WTC11 (cell line): Measurements from ENCODE around the gene PTPRU. TPM values are rescaled to one million over a fixed set of nuclear protein-coding genes. Genes with fewer than 3 reads are reported as not detected.

ENCODE experiments used
- ATAC-seq: fragments of 200-7000 bp; cut with Tn5 transposase; 2 replicates; pipeline ENCODE4 v1.10.0; 2021; ENCODE audit warnings: mild to moderate bottlenecking, moderate library complexity
- CTCF ChIA-PET: fragments of 300-600 bp; sonication (Branson Sonifier 250); formaldehyde crosslinking; loops from one replicate; lab custom pipeline; 2021; ENCODE audit warnings: antibody characterized with exemption; lab: Charles Lee
- POLR2A ChIA-PET: fragments of 350-600 bp; sonication (Branson Sonifier 250); formaldehyde crosslinking; loops from one replicate; lab custom pipeline; 2021; ENCODE audit warnings: antibody characterized with exemption; lab: Charles Lee
- DNase-seq: peaks from one replicate; pipeline ENCODE4 v3.0.0; 2021; ENCODE audit warnings: low spot score
- H3K27ac Mint-ChIP-seq: 2 replicates; pipeline ENCODE4 v1.8.0; 2021; ENCODE audit warnings: mixed read lengths
- H3K27me3 Mint-ChIP-seq: 2 replicates; pipeline ENCODE4 v1.8.0; 2021; ENCODE audit warnings: low read depth, mild to moderate bottlenecking, moderate library complexity, mixed read lengths
- H3K36me3 Mint-ChIP-seq: 2 replicates; pipeline ENCODE4 v1.8.0; 2021; ENCODE audit warnings: mixed read lengths
- H3K4me1 Mint-ChIP-seq: 2 replicates; pipeline ENCODE4 v1.8.0; 2022; ENCODE audit warnings: mixed read lengths
- H3K4me3 Mint-ChIP-seq: 2 replicates; pipeline ENCODE4 v1.8.0; 2021; ENCODE audit warnings: mild to moderate bottlenecking, moderate library complexity, mixed read lengths
- H3K9me3 Mint-ChIP-seq: 2 replicates; pipeline ENCODE4 v1.8.0; 2021; ENCODE audit warnings: mixed read lengths
- HMGXB4 ChIP-seq: sonication (generic); formaldehyde crosslinking; IDR thresholded peaks from 2 replicates; pipeline ENCODE4 v1.8.1; 2023; ENCODE audit warnings: mild to moderate bottlenecking, moderate library complexity, missing genetic modification reagents
- NFYB ChIP-seq: sonication (generic); formaldehyde crosslinking; conservative IDR thresholded peaks from 2 replicates; pipeline ENCODE4 v1.8.0; 2022; ENCODE audit warnings: low read depth, missing genetic modification reagents
- SOX15 ChIP-seq: fragments of 250-450 bp; sonication (Bioruptor Pico); IDR thresholded peaks from 2 replicates; pipeline ENCODE4 v1.9.0; 2021; ENCODE audit warnings: mild to moderate bottlenecking
- STAT6 ChIP-seq: sonication (generic); formaldehyde crosslinking; conservative IDR thresholded peaks from 2 replicates; pipeline ENCODE4 v1.8.1; 2023; ENCODE audit warnings: mild to moderate bottlenecking, low read depth, missing genetic modification reagents, moderate library complexity
- USF2 ChIP-seq: sonication (generic); formaldehyde crosslinking; IDR thresholded peaks from 2 replicates; pipeline ENCODE4 v1.8.1; 2023; ENCODE audit warnings: mild to moderate bottlenecking, missing genetic modification reagents, moderate library complexity
- ZBTB43 ChIP-seq: sonication (generic); formaldehyde crosslinking; IDR thresholded peaks from 2 replicates; pipeline ENCODE4 v1.8.1; 2023; ENCODE audit warnings: mild to moderate bottlenecking, missing genetic modification reagents
- ZNF423 ChIP-seq: fragments of 250-450 bp; sonication (Bioruptor Pico); IDR thresholded peaks from 2 replicates; pipeline ENCODE4 v2.1.2; 2022; ENCODE audit warnings: mild to moderate bottlenecking, moderate library complexity
- total RNA-seq: library from RNA; stranded (reverse); gene quantifications from 3 replicates; pipeline ENCODE4 v1.2.3, GENCODE V29; 2021
- TF ChIP-seq, protein P1 (sequence below): sonication (generic); formaldehyde crosslinking; IDR thresholded peaks from 2 replicates; pipeline ENCODE4 v1.8.0; 2022; ENCODE audit warnings: mild to moderate bottlenecking, missing genetic modification reagents
- TF ChIP-seq, protein P2 (sequence below): sonication (generic); formaldehyde crosslinking; conservative IDR thresholded peaks from 2 replicates; pipeline ENCODE4 v1.8.1; 2022; ENCODE audit warnings: mild to moderate bottlenecking, missing genetic modification reagents
- TF ChIP-seq, protein P3 (sequence below): sonication (generic); formaldehyde crosslinking; IDR thresholded peaks from 2 replicates; pipeline ENCODE4 v1.8.0; 2022; ENCODE audit warnings: missing genetic modification reagents
- TF ChIP-seq, protein P4 (sequence below): sonication (generic); formaldehyde crosslinking; IDR thresholded peaks from 2 replicates; pipeline ENCODE4 v1.8.1; 2022; ENCODE audit warnings: low read depth, missing genetic modification reagents, borderline replicate concordance

Gene PTPRU
- total RNA-seq, 1 experiment from 2014 or later: 75.4 TPM

DNA sequence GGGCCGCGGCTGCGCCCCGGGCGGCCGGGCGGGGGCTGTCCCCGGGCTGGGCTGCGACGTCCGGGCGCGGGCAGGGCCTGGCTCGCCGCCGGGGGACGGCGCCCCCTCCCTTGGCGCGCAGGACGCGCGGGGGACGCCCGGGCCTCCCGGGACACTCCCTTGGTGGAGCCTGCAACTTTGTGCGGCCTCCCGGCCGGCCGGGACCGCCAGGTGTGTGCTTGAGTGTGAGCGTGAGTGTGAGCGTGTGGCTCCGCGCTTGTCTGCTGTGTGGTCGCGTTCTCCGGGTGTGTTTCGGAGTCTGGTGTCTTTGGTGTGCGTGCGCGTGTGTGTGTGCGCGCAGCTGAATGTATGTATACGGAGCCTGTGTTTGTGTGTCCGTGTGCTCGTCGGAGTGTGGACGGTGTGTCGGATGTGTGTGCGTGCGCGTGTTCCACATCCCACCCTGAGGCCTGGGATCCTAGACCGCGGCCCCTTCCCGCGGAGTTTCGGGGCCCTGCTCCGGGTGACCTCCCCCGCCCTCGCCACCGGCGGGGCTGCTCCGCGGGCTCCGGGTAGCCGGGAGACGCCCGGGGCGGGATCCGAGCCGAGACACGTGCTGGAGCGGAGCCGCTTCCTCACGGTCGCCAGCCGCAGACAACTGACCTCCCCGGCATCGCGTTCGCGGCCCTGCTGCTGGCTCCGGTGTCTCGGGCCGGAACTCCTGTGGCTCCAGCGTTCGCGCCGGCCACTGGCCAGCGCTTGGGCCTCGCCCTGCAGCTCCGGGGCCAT is 1.7 kb downstream of the PTPRU start (continued):
- TF ChIP-seq STAT6 (CRISPR knock-in tag) (0 out of 2 replicates have a peak, but pooled peaks have one; percentile 27), ZBTB43 (CRISPR knock-in tag) (peak; percentile 98), HMGXB4 (CRISPR knock-in tag) (peak; percentile 68; the same call in 1 of the 2 replicates), USF2 (peak; percentile 62)
- TF ChIP-seq, protein P1, sequence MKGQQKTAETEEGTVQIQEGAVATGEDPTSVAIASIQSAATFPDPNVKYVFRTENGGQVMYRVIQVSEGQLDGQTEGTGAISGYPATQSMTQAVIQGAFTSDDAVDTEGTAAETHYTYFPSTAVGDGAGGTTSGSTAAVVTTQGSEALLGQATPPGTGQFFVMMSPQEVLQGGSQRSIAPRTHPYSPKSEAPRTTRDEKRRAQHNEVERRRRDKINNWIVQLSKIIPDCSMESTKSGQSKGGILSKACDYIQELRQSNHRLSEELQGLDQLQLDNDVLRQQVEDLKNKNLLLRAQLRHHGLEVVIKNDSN (CRISPR knock-in tag): peak; percentile 54; the same call in 1 of the 2 replicates

- Mint-ChIP-seq H3K36me3 (no peaks in the 10 kb centered on the region), H3K27ac (no peak overlapping the region), H3K4me1 (peaks cover 37% of the 10 kb centered on the region), H3K27me3 (peaks cover 53% of the 10 kb centered on the region), H3K4me3 (peak overlapping the region; percentile 85), H3K9me3 (no peaks in the 10 kb centered on the region)
- 0 out of 2 replicates have a peak, but pooled peaks have one; percentile 1 for ATAC-seq
- CTCF ChIA-PET: interaction anchor here (0.8 to 3.5 kb wide), 8 partner anchors 17 to 102 kb away, joined by 3 to 30 read pairs (median 7); no protein-coding TSS in a partner anchor
- DNase-seq: no peak
- TF ChIP-seq, protein P1 (CRISPR knock-in tag): peak; percentile 14; the same call in 1 of the 2 replicates
- TF ChIP-seq, protein P2, sequence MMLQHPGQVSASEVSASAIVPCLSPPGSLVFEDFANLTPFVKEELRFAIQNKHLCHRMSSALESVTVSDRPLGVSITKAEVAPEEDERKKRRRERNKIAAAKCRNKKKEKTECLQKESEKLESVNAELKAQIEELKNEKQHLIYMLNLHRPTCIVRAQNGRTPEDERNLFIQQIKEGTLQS (CRISPR knock-in tag): no peak
- POLR2A ChIA-PET: interaction anchor here (0.5 to 1.6 kb wide), 2 partner anchors 22 to 204 kb away, joined by 3 to 9 read pairs; no protein-coding TSS in a partner anchor
Measured at GRCh38 chr1:29238620-29239002, 2.3 kb downstream of the PTPRU start.

- DNase-seq (no peak), ATAC-seq (no peak)
- ChIA-PET POLR2A (interaction anchor here (1.6 to 1.9 kb wide), 2 partner anchors 11 to 21 kb away, joined by 9 read pairs; no protein-coding TSS in a partner anchor), CTCF (interaction anchor here (0.5 to 3.5 kb wide), 16 partner anchors 8 to 443 kb away, joined by 3 to 30 read pairs (median 5); partner anchors contain the start of gene MECR)
- H3K36me3 Mint-ChIP-seq: no peaks in the 10 kb centered on the region
- H3K4me3 Mint-ChIP-seq: peak overlapping the region; percentile 85
- peaks cover 47% of the 10 kb centered on the region for H3K27me3 Mint-ChIP-seq
- H3K27ac Mint-ChIP-seq: no peak overlapping the region
- no peaks in the 10 kb centered on the region for H3K9me3 Mint-ChIP-seq
- H3K4me1 Mint-ChIP-seq: peaks cover 37% of the 10 kb centered on the region
- TF ChIP-seq SOX15 (CRISPR knock-in tag): no peak
- no peak for TF ChIP-seq ZNF423 (CRISPR knock-in tag)
- TF ChIP-seq NFYB (CRISPR knock-in tag): no peak
- TF ChIP-seq, protein P3, sequence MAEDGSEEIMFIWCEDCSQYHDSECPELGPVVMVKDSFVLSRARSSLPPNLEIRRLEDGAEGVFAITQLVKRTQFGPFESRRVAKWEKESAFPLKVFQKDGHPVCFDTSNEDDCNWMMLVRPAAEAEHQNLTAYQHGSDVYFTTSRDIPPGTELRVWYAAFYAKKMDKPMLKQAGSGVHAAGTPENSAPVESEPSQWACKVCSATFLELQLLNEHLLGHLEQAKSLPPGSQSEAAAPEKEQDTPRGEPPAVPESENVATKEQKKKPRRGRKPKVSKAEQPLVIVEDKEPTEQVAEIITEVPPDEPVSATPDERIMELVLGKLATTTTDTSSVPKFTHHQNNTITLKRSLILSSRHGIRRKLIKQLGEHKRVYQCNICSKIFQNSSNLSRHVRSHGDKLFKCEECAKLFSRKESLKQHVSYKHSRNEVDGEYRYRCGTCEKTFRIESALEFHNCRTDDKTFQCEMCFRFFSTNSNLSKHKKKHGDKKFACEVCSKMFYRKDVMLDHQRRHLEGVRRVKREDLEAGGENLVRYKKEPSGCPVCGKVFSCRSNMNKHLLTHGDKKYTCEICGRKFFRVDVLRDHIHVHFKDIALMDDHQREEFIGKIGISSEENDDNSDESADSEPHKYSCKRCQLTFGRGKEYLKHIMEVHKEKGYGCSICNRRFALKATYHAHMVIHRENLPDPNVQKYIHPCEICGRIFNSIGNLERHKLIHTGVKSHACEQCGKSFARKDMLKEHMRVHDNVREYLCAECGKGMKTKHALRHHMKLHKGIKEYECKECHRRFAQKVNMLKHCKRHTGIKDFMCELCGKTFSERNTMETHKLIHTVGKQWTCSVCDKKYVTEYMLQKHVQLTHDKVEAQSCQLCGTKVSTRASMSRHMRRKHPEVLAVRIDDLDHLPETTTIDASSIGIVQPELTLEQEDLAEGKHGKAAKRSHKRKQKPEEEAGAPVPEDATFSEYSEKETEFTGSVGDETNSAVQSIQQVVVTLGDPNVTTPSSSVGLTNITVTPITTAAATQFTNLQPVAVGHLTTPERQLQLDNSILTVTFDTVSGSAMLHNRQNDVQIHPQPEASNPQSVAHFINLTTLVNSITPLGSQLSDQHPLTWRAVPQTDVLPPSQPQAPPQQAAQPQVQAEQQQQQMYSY (CRISPR knock-in tag): no peak
- no peak for TF ChIP-seq USF2
- TF ChIP-seq, protein P4, sequence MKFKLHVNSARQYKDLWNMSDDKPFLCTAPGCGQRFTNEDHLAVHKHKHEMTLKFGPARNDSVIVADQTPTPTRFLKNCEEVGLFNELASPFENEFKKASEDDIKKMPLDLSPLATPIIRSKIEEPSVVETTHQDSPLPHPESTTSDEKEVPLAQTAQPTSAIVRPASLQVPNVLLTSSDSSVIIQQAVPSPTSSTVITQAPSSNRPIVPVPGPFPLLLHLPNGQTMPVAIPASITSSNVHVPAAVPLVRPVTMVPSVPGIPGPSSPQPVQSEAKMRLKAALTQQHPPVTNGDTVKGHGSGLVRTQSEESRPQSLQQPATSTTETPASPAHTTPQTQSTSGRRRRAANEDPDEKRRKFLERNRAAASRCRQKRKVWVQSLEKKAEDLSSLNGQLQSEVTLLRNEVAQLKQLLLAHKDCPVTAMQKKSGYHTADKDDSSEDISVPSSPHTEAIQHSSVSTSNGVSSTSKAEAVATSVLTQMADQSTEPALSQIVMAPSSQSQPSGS (CRISPR knock-in tag): no peak
Measured at GRCh38 chr1:29239142-29239541, 2.8 kb downstream of the PTPRU start.
